ENCODE data around the gene CENPH.
"Not testable (repeated sequence)": the region's sequence is repeated elsewhere in the genome, so short reads cannot be mapped to it uniquely, and the experiment has no call there.

Gene CENPH

GRCh38 chr5:69252437-69252836, 63.1 kb downstream of the CENPH start:
- H3K27me3 ChIP-seq (ENCODE audit: control insufficient read depth, insufficient read depth, low read length): no peaks in the 10 kb centered on the region
- H3K9me3 ChIP-seq (ENCODE audit: control insufficient read depth, insufficient read depth, low read depth, low read length): no peaks in the 10 kb centered on the region
- H3K4me1 ChIP-seq (ENCODE audit: control insufficient read depth, insufficient read depth, low read length): peaks cover 4% of the 10 kb centered on the region; the same call in 1 of the 2 replicates
- no peak overlapping the region for H3K4me3 ChIP-seq (ENCODE audit: low read depth, low read length)
- no peak overlapping the region for H3K9ac ChIP-seq (ENCODE audit: low read length)
- peaks cover 37% of the 10 kb centered on the region for H3K36me3 ChIP-seq (ENCODE audit: control insufficient read depth, insufficient read depth, low read length)
- H3K27ac ChIP-seq (ENCODE audit: low read depth, low read length): no peak overlapping the region

- H3K27ac ChIP-seq (ENCODE audit: low read depth, low read length); H3K4me3 ChIP-seq (ENCODE audit: low read depth, low read length); H3K27me3 ChIP-seq (ENCODE audit: control insufficient read depth, insufficient read depth, low read length); H3K4me1 ChIP-seq (ENCODE audit: control insufficient read depth, insufficient read depth, low read length); H3K9ac ChIP-seq (ENCODE audit: low read length); H3K9me3 ChIP-seq (ENCODE audit: control insufficient read depth, insufficient read depth, low read depth, low read length): not testable (repeated sequence)
- H3K36me3 ChIP-seq (ENCODE audit: control insufficient read depth, insufficient read depth, low read length): peaks cover 62% of the 10 kb centered on the region
Measured at GRCh38 chr5:69255940-69256339, 66.6 kb downstream of the CENPH start.

GRCh38 chr5:69257577-69257976, 68.2 kb downstream of the CENPH start:
- H3K27ac ChIP-seq (ENCODE audit: low read depth, low read length): no peak overlapping the region
- H3K4me3 ChIP-seq (ENCODE audit: low read depth, low read length): no peak overlapping the region
- H3K36me3 ChIP-seq (ENCODE audit: control insufficient read depth, insufficient read depth, low read length): peaks cover 72% of the 10 kb centered on the region
- H3K9me3 ChIP-seq (ENCODE audit: control insufficient read depth, insufficient read depth, low read depth, low read length): no peaks in the 10 kb centered on the region
- no peak overlapping the region for H3K9ac ChIP-seq (ENCODE audit: low read length)
- no peaks in the 10 kb centered on the region for H3K27me3 ChIP-seq (ENCODE audit: control insufficient read depth, insufficient read depth, low read length)
- H3K4me1 ChIP-seq (ENCODE audit: control insufficient read depth, insufficient read depth, low read length): no peaks in the 10 kb centered on the region
